ENCODE data around the gene HTR6.
A peak's percentile ranks its signal among the peaks of the same experiment; 100 is the strongest.

Gene HTR6

DNA sequence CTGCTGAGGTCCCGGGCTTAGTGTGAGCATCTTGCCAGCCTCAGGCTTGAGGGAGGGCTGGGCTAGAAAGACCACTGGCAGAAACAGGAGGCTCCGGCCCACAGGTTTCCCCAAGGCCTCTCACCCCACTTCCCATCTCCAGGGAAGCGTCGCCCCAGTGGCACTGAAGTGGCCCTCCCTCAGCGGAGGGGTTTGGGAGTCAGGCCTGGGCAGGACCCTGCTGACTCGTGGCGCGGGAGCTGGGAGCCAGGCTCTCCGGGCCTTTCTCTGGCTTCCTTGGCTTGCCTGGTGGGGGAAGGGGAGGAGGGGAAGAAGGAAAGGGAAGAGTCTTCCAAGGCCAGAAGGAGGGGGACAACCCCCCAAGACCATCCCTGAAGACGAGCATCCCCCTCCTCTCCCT, 7.2 kb upstream of the HTR6 start:
- no peak for DNase-seq

DNA sequence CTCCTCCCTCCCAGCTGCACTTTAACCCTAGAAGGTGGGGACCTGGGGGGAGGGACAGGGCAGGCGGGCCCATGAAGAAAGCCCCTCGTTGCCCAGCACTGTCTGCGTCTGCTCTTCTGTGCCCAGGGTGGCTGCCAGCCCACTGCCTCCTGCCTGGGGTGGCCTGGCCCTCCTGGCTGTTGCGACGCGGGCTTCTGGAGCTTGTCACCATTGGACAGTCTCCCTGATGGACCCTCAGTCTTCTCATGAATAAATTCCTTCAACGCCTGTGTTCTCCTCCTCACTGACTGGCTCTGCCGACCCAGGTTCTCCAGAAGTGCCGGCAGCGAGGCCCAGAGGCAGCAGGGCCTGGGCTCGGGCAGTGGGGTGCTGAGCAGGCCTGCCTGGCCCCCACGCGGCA, 6.5 kb upstream of the HTR6 start:
- DNase-seq: no peak

DNA sequence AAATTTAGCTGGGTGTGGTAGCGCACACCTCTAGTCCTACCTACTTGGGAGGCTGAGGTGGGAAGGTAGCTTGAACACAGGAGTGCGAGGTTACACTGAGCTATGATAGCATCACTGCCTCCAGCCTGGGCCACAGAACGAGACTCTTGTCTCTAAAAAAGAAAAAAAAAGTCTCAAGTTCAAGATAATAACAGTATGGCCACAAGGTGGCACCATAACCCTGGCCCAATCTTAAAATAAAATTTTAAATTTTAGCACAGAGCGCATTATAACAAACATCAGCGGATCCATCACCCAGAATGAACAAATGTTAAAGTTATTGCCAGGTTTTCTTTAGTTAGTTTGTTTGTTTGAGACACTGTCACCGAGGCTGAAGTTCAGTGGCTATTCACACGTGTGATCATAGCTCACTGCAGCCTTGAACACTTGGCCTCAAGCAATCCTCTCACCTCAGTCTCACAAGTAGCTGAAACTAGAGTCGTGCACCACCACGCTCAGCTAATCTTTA, 2.9 kb upstream of the HTR6 start:
- peak; percentile 62 for DNase-seq

DNA sequence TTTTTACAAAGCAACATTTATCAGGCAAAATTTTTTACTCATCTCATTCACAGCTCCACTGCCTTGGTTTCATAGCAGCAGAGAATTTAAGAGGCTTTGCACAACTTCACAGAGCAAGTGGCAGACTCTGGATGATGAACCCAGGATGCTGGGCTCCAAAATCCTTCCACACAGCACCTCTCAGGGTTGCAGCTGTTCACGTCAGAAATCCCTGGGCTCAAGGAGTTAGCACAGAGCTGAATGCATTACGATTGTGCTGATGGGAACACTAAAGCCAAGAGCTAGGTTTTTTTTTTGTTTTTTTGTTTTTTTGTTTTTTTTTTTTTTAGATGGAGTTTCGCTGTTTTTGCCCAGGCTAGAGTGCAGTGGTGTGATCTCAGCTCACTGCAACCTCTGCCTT, 2.4 kb upstream of the HTR6 start:
- DNase-seq: no peak

DNA sequence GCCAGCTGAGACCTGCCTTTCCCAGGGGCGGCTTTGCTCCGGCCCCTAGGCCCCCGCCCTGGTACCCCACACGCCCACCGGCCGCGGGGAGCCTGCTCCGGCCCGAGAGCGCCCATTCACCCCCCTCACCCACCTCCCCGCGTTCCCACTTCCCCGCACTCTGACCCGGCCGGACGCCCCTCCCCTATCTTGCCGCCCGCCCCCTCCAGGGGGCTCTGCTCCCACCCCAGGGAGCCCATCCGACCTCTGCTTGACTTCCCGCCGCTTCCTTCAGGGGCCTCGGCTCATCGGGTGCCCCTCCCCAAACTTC, 466 bp downstream of the HTR6 start:
- DNase-seq: no peak

DNA sequence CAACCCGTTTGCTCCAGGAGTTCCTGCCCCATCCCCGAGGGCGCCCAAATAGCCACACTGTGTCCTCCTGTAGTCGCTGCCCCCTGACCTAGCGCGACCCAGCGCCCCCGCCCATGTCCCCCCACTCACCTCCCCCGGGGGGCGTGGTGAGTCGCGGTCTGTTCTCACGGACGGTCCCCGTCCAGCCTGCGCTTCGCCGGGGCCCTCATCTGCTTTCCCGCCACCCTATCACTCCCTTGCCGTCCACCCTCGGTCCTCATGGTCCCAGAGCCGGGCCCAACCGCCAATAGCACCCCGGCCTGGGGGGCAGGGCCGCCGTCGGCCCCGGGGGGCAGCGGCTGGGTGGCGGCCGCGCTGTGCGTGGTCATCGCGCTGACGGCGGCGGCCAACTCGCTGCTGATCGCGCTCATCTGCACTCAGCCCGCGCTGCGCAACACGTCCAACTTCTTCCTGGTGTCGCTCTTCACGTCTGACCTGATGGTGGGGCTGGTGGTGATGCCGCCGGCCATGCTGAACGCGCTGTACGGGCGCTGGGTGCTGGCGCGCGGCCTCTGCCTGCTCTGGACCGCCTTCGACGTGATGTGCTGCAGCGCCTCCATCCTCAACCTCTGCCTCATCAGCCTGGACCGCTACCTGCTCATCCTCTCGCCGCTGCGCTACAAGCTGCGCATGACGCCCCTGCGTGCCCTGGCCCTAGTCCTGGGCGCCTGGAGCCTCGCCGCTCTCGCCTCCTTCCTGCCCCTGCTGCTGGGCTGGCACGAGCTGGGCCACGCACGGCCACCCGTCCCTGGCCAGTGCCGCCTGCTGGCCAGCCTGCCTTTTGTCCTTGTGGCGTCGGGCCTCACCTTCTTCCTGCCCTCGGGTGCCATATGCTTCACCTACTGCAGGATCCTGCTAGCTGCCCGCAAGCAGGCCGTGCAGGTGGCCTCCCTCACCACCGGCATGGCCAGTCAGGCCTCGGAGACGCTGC, 1.1 kb downstream of the HTR6 start:
- DNase-seq: peak; percentile 19

DNA sequence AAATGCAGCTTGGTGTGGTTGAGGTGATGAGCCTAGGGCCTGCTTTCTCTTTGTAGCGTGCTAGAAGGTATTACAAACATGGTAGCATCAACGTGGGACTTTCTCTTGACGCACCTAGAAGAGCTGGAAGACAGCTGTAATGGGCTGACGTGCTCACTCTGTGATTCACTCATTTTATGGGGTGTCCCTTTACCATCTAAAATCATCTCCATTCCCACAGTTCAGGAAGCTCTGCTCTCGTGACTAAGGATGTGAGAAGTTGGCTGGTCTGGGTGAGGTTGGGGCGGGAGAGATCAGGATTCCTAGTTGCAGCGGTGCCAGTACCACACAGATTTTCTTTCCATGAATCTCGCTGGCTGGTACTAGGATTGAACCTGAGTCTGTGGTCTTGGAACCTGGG, 4.2 kb downstream of the HTR6 start:
- no peak for DNase-seq

DNA sequence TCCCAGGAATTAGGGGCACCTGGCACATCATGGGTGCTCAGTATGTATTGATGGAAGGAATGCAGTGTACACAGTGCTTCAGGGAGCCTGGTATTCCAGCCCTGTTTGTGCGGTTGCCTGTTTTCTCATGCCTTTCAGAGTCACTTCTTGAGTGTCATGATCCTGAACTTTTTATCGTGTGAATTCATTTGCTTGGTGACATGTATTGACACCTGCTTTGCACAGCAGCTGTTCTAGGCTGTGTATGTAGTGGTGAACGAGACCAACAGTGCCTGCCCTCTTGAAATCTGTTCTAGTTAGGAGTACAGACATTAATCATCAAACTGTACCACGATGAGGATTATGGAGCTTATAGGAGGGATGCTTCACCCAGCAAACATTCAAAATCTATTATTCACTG, 6.1 kb downstream of the HTR6 start:
- no peak for DNase-seq

DNA sequence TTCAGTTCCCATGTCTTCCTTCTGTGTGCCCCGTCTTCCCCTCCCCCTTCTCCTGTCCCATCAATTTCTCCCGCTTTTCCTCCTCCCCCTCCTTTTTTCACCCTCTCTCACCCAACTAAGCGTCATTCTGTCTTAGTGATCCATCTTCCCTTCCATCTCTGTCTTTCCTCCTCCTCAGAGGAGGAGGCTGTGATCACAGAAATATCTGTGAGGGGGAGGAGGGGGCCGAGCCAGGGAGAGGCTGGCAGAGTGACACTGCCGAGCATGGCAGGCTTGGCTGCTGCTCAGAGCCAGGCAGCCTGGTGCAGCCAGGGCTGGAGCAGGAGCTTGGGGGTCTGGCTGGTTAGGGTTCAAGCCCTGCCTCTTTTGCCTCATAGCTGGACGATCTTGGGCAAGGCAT, 7.6 kb downstream of the HTR6 start:
- no peak for DNase-seq

DNA sequence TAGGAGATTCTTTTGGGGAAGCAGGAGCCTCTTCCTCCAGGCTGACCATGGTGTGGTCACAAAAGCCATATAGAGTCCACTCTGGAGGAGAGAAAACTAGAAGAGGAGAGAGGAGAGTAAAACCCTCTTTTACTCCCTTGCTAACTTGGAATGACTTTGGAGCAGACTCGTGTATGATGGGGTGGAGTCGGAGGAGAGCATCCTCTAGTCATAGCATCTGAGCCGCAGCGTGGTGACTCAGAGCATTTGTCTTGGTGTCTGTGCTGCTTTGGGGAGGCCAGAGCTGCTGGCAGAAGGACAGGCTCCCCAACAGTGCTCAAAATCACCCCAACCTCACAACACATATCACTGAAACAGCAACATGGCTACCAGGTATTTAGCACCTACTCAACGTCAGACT, 11.1 kb downstream of the HTR6 start:
- DNase-seq: no peak

DNA sequence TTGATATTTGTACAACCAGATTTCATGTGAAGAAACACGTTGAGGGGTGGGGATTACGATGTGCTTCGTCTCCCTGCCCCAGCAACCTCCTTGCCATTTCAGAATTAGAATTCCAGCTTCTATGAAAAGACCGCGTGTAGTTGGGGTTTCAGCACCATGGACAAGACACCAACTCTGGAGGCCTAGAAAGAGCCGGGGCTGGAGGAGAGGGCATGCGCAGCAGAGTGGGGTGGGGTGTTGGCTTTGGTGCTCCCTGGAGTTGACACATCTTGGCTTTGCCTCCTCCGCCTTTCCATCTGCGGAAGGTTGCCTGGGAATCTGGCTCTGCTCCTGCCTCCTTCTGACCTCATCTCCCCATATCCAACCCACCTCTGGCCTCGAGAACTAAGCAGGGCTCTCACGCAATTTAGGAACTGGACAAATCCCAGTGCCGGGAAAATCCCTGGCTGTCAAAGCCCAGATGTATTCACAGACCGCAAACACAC, 11.8 kb downstream of the HTR6 start:
- peak; percentile 21 for DNase-seq

DNA sequence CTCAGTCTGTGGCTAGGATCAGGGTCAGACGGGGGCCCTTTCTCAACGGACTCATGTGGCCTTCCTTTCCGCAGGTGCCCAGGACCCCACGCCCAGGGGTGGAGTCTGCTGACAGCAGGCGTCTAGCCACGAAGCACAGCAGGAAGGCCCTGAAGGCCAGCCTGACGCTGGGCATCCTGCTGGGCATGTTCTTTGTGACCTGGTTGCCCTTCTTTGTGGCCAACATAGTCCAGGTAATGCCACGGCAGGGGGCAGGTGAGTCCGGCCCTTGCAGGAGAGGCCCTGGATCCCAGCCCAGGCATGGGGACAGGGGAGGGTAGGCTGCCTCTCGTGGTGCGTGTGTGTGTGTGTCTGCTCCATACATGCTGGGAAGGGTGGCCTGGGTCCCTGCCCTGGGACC, 13.8 kb downstream of the HTR6 start:
- DNase-seq: no peak

DNA sequence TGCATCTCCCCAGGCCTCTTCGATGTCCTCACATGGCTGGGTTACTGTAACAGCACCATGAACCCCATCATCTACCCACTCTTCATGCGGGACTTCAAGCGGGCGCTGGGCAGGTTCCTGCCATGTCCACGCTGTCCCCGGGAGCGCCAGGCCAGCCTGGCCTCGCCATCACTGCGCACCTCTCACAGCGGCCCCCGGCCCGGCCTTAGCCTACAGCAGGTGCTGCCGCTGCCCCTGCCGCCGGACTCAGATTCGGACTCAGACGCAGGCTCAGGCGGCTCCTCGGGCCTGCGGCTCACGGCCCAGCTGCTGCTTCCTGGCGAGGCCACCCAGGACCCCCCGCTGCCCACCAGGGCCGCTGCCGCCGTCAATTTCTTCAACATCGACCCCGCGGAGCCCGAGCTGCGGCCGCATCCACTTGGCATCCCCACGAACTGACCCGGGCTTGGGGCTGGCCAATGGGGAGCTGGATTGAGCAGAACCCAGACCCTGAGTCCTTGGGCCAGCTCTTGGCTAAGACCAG, 14.3 kb downstream of the HTR6 start:
- no peak for DNase-seq

DNA sequence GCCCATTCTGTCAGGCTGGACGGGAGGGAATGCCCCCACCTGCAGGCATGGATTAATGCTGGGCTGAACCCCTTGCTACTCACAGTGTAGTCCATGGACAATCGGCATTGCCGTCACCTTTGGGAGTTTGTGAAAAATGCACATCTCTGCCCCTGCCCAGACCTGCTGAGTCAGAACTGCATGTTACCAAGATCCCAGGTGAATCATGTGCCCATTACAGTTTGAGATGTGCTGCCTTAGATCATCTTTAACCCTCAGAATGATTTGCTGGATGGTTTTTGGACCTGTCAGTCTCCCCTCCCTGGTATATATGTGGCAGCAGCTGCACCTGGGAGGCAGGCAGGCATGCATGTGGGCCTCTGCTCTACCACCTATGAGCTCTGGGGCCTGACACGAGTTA, 15.0 kb downstream of the HTR6 start:
- no peak for DNase-seq

DNA sequence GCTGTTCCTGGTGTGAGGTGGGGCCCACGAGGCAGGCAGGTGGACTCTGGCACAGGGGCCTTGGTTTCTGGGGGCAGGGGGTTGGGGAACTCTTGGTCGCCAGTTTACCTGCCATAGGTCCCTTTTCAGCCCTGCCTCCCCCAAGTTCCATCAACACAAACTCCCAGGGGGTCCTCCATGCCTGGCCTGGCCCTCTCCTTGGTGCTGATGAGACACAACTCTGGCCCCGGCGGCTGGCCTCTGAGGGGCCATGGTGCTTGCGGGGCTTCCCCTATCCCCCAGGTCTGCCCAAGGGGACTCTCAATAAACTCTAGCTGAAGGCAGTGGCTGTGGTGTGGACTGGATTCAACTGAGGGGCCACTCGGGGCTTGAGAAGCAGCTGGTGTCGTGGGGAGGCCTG, 16.0 kb downstream of the HTR6 start:
- no peak for DNase-seq

DNA sequence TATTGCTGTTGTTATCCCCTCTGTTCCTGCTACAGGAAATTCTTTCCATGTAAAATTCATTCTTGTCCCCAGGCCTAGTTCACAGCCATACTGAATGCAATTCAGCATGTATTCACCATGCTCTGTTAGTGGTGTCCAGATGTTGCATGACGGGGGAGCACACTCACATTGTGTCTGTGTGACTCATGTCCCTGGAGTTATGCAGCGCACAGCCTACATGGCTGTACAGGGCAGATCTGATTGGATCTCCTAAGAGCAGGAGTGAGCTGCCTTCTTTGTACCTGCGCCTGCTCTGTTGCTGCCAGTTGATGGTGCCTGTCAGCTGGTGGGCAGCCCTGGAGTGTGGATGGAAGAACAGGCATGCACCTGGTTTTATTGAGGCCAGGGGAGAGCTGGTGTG, 17.6 kb downstream of the HTR6 start:
- no peak for DNase-seq

DNA sequence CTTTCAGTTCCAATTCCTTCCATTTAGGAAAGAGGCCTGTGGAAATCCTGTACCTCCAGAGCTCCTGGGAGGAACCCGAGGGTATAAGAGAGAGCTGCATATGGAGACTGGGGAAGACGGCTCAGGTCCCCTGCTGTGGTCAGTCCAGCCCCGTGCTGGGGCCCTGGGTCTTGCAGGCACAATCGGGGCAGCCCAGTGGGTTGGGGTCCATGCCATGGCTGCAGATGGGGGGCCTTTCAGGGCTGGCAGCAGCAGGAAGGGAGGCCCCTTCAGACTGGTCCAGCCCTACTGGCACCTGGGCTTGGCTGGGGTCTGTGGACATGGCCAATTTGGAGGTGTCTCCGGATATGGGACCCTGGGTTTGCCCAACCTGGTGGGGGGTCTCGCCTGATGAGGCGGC, 18.2 kb downstream of the HTR6 start:
- DNase-seq: no peak

DNA sequence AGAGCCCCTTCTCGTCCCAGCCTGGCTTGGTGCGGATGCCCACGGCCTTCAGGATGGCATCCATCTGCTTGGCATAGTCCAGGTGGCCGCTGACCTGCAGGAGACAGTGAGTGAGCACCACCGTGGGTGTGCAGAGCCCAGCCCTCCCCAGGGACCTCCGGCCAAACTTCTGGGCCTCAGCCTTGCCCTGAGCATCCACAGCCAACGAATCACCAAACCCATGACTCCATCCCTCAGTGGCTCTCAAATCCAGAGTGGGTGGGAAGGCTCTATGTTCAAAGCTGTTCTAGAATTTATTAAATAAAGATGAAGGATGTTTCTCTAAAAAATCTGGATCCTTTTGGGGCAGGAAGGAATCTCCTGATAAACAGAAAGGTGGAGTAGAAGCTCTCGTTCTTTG, 18.7 kb downstream of the HTR6 start:
- DNase-seq: no peak

DNA sequence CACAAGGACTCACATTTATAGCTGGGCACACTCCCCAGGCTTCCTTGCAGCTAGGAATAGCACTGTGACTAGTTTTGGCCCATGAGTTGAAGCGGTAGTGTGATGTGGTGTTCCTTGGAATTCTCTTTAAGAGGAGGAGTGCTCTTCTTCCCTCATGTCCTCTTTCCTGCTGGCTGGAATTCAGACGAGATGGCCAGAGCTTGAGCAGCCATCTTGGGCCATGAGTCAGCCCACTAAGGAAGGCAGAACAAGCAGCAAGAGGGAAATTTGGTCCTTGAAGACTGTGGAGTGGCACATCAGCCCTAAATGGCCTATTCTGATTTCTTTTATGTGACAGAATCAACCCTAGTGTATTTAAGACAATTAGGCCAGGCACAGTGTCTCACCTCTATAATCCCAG, 20.0 kb downstream of the HTR6 start:
- DNase-seq: no peak

DNA sequence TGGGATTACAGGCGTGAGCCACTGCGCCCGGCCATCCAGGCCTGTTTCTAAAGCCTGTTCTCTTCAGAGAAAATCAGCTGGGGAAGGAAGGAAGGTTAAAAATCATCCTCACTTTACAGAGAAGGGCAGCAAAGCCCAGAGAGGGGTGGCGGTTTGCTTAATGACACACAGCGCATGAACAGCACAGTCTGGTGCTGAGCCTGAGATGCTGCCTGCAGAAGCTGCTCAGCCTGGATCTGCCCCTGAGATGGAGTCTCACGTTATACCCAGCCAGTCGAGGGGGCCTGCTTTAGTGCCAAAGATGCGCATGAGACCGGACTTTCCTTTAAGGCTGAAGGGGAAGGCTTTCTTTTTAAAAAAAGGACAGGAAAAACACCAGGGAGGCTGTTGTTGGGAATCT, 21.3 kb downstream of the HTR6 start:
- DNase-seq: no peak

DNA sequence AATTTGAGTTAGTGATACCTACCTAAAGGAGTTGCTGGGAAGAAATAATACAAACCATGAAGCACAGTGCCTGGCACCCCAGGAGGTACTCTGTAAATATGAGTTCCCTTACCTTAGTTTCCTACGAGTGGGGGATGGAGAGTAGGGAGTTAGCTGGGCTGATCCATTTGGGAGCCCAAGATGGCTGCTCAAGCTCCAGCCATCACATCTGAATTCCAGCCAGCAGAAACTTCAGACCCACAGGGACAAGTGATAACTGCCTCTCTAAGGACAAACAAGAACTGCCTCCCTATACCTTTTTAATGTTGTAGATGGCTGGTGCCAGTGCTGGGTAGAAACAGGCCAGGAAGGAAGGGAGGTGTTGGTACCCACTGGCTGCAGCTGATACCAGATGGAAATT, 22.7 kb downstream of the HTR6 start:
- DNase-seq: no peak

DNA sequence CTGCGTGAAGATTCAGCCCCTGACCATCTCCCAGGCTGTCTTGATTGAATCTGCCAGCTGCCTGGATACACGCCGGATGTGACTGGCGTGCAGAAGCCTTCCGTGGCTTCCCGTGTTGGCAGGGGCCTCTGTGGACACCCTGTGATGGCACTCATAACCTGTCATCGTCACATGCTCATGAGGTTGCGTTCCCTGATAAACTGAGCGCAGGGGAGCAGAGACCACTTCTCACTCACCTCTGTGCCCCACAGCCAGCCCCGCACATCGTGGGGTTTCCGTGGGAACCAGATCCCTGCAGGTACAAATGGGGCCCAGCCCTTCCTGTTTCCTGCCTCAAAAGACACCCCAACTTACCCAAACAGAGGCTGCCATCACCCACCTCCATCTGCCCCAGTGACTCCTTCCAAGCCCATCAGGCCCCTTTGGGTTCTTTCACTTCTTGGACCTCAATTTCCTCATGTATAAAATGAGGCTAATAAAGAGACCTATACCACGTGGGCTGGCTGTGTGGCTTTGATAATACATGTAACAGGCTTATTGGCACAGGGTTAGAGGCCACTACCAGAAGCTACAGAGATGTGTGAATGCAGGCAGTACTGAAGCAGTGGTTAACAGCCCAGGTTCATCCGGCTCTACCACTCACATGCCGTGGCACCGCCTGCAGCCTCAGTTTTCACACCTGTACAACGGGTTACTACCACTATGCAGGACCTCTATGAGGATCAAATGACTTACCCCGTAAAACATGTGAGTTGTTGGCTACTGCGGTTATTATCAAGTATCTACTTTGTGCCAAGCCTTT, 23.6 kb downstream of the HTR6 start:
- peak; percentile 61 for DNase-seq

DNA sequence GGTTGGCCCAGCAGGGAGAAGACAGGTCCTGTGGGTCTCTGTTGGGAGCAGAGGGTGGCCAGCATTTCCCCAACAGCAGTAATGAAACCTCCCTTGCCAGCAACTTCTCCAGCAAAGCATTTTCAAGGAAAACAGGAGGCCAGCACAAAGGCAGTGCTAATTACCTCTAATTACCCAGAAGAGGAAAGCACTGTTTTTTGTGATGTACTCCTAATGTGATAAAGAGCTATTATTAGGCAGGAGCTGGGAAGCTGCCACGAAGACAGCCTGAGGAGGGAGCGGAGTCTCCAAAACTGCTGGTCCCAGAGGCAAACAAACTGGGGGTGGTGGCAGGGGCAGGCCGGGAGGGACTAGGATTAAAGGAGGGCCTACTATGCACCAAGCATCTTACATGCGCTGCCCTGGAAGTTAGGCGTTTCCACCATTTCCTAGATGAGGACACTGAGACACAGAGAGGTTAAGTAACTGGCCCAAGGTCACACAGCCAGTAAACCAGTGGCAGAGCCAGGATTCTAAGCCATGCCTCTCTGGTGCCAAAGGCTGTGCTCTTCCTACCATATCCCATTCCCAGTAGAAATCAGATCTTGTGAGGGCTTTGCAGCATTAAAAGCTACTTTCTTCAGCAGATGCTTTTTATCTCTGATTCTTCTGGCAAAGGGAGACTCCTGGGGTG, 24.5 kb downstream of the HTR6 start:
- DNase-seq: no peak

Measured in CD4-positive, alpha-beta T cell treated with Interleukin-6 for 4 hours (primary cell).